ENCODE data around the gene NTN5. TPM values are rescaled to one million over a fixed set of nuclear protein-coding genes. Genes with fewer than 3 reads are reported as not detected.
A peak's percentile ranks its signal among the peaks of the same experiment; 100 is the strongest.

NTN5 gene
- total and polyA plus RNA-seq, 5 experiments from 2014 or later: 0.17 to 2.9 (median 0.97) TPM; not detected in 1

DNA sequence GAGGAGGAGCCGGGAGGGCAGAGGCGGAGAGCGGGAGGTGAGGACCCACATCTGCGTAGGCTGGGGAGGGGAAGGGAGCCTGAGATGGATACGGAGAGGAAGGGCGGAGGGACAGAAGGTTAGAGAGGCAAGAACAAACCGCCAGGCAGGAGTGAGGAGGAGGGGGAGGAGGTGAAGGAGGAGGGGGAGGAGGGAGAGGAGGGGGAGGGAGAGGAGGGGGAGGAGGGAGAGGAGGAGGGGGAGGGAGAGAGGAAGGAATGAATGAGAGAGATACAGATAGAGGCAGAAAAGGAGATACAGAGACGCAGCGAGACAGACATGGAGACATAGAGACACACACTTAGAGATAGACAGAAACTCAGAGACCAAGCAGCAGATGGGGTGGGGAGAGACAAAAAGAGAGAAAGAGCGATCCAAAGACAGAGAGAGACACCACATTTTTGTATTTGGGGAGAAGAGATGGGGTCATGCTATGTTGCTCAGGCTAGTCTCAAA, 26.0 kb downstream of the NTN5 start:
- H3K27ac Mint-ChIP-seq: peak overlapping the region; percentile 64 to 98 (median 86)
- H3K4me1 Mint-ChIP-seq: peaks cover 31 to 54% (median 51%) of the 10 kb centered on the region in 4 donors
- H3K4me3 Mint-ChIP-seq: peak overlapping the region; percentile 43 to 99 (median 80)
- POLR2A ChIA-PET: interaction anchor here (0.8 to 4.6 kb wide), 15 partner anchors 10 to 347 kb away, joined by 3 to 44 read pairs (median 6); partner anchors contain the start of genes DBP, GYS1, RPL18 and RUVBL2
- H3K36me3 Mint-ChIP-seq: peaks cover 0 to 1% (median 0%) of the 10 kb centered on the region in 3 donors
- DNase-seq (no peak), ATAC-seq (no peak)
- H3K27me3 Mint-ChIP-seq: no peaks in the 10 kb centered on the region
- H3K9me3 Mint-ChIP-seq: no peaks in the 10 kb centered on the region

DNA sequence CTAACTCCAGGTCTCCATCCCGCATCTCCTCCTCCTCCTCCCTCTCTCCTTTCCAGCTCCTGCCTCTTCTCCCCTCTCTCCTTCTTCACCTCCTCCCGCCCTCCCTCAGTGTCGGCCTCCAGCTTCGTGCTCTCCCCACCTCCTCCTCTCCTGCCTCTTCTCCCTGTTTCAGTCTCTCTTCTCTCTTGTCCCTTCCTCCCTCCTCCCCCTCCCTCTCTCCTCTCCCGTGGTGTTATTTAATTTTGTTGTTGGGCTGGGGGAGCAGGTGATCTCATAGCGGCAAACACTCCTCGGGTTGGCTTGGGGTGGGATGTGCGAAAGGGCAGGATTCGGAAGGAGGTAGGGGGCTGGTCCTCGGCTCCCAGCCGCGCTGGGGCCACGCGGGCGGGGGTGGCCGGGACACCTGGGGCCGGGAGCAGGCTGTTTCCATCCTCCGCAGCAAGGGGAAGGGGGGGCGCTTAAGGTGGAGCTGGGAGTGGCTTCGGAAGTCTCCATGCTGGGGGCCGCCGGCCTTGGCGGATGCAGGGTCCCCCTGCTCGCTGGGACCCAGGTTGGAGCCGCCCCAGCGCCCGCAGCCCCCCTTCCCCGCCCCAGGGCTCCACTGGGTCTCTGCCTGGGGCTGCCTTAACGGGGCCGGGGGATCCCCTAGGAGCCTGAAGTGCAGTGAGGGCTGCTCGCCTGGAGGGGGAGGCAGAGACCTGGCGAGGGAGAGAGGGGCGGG, 26.7 kb downstream of the NTN5 start, which contains the start of gene CA11:
Gene CA11, minus strand, starts transcription at position 187 of the 721 bp plus-strand sequence. CDS start 555 bp downstream, outside the sequence.
- Mint-ChIP-seq H3K36me3 (peaks cover 0 to 2% (median 0%) of the 10 kb centered on the region in 3 donors), H3K27ac (peak within 1 kb of the TSS; percentile 82 to 98 (median 94)), H3K4me3 (peak within 1 kb of the TSS; percentile 92 to 99 (median 94)), H3K9me3 (no peaks in the 10 kb centered on the region), H3K27me3 (no peaks in the 10 kb centered on the region), H3K4me1 (peaks cover 33 to 54% (median 50%) of the 10 kb centered on the region in 4 donors)
- ATAC-seq: peak; percentile 81 to 82
- peak; percentile 87 to 99 (median 93) for DNase-seq
- POLR2A ChIA-PET: interaction anchor here (0.7 to 4.6 kb wide), 20 partner anchors 9 to 1204 kb away, joined by 3 to 44 read pairs (median 5); partner anchors contain the start of genes DBP, GYS1, RPL18 and RUVBL2

DNA sequence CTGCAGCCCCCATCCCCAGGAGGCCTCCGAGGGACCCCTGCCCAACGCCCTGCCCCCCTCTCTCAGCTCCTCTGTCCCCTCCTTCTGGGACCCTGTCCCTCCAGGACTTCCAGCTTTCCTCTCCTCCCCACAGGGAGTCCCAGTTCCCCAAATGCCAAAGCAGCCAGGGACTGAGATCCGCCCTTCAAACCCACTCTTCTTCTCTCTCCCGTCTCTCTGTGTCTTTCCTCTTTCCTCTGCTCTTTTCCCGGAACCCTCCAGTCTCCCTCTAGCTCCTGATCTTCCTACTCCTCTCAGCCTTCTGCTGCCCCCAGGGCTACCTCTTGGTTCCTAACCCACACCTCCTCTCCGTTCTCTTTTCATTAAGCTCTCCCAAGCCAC, 27.2 kb downstream of the NTN5 start:
- ATAC-seq (no peak), DNase-seq (no peak)
- POLR2A ChIA-PET: interaction anchor here (0.6 to 4.6 kb wide), 25 partner anchors 8 to 1533 kb away, joined by 3 to 44 read pairs (median 5); partner anchors contain the start of genes DBP, FTL, GYS1 and RPL18
- Mint-ChIP-seq H3K36me3 (peaks cover 0 to 2% (median 0%) of the 10 kb centered on the region in 3 donors), H3K27me3 (no peaks in the 10 kb centered on the region), H3K27ac (peak overlapping the region; percentile 82 to 98 (median 94)), H3K9me3 (no peaks in the 10 kb centered on the region), H3K4me3 (peak overlapping the region; percentile 92 to 99 (median 94)), H3K4me1 (peaks cover 31 to 54% (median 48%) of the 10 kb centered on the region in 4 donors)

DNA sequence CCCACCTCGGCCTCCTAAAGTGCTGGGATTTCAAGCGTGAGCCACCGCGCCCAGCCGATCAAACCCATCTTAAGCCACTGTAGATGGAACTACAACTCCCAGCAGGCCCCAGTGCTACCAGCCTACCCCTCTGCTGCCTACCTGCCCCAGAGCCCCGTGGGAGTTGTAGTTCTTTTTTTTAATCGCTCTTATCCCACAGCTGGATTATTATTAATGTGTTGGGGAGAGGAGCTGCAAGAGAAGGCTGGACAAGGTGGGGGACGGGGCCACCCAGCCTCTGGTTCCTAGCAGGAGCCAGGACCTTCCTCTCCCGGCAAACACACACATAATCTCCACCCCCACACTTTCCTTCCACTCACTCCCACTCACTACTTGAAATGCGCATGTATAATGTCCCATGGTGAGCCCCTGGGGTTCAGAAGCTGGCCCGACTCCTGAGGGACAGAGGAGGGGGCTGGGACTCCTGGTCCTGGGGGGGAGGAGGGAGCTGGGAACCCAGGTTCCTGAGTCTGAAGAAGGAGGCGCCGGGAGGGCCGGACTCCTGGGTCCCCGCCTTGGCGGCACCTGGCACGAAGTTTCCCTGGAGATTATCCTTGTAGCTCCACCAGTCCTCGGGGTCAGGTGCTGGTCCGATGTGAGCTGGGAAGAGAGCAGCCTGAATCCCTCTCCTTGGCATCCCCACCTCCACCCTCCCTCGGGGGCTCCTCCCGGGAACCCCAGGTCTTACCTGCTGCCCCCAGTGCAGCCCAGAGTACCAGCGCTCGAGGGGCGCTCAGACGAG, 27.8 kb downstream of the NTN5 start:
- peak; percentile 55 to 88 (median 72) for DNase-seq
- Mint-ChIP-seq H3K4me1 (peaks cover 31 to 54% (median 49%) of the 10 kb centered on the region in 4 donors), H3K4me3 (peak overlapping the region; percentile 92 to 99 (median 94)), H3K27ac (peak overlapping the region; percentile 82 to 98 (median 94)), H3K9me3 (no peaks in the 10 kb centered on the region), H3K36me3 (peaks cover 0 to 2% (median 0%) of the 10 kb centered on the region in 3 donors), H3K27me3 (no peaks in the 10 kb centered on the region)
- ATAC-seq: peak; percentile 58 to 59
- POLR2A ChIA-PET: interaction anchor here (0.6 to 4.6 kb wide), 24 partner anchors 8 to 1532 kb away, joined by 3 to 44 read pairs (median 4); partner anchors contain the start of genes DBP, FTL, GYS1 and RPL18

DNA sequence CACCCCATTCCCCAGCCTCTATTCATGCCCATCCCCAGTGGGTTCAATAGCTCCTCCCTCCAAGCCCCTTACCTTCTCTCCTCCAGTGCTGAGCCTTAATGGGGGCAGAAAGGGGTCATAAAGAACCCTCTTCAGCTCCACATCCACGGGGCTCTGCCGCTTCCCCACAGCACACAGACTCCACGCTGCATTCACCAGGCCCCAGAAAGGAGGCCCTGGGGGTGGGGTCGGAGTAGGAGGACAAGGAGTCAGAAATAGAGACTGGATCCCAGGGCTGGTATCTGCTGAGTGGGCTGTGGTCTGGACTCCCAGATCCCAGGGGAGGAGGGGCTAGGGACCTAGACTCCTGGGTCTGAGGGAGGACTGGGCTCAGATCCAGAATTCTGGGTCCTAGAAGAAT, 28.5 kb downstream of the NTN5 start:
- H3K27ac Mint-ChIP-seq: peak overlapping the region in 8 of 10 donors; percentile 68 to 98 (median 92)
- peaks cover 33 to 56% (median 49%) of the 10 kb centered on the region in 4 donors for H3K4me1 Mint-ChIP-seq

DNA sequence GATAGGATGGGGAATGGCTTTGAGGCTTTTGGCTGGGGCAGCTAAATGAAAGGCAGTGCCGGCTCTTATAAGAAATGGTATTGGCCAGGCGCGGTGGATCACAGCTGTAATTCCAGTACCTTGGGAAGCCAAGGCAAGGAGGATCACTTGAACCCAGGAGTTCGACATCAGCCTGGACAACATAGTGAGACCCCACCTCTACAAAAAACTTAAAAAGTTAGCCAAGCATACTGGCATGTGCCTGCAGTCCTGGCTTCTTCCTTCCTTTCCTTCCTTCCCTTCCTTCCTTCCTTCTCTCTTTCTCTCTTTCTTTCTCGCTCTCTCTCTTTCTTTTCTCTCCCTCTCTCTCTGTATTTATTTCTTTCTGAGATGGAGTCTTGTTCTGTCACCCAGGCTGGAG, 30.0 kb downstream of the NTN5 start:
- POLR2A ChIA-PET: interaction anchor here (0.7 to 4.6 kb wide), 4 partner anchors 9 to 319 kb away, joined by 4 to 44 read pairs (median 27); partner anchors contain the start of genes RPL18 and SPHK2
- H3K4me1 Mint-ChIP-seq: peaks cover 41 to 63% (median 50%) of the 10 kb centered on the region in 4 donors
- H3K9me3 Mint-ChIP-seq: peaks cover 0 to 8% (median 0%) of the 10 kb centered on the region in 9 donors
- peak overlapping the region in 3 of 10 donors; percentile 3 to 30 (median 4) for H3K27ac Mint-ChIP-seq
- DNase-seq (no peak), ATAC-seq (no peak)
- no peak overlapping the region for H3K4me3 Mint-ChIP-seq
- H3K27me3 Mint-ChIP-seq: no peaks in the 10 kb centered on the region
- peaks cover 0 to 2% (median 0%) of the 10 kb centered on the region in 3 donors for H3K36me3 Mint-ChIP-seq

More for the DNA sequence above, 28.5 kb downstream of the NTN5 start:
- POLR2A ChIA-PET: interaction anchor here (1.0 to 4.6 kb wide), 8 partner anchors 7 to 321 kb away, joined by 3 to 44 read pairs (median 18); partner anchors contain the start of genes DBP, FTL, RPL18 and SPHK2
- Mint-ChIP-seq H3K36me3 (peaks cover 0 to 2% (median 0%) of the 10 kb centered on the region in 3 donors), H3K9me3 (no peaks in the 10 kb centered on the region), H3K27me3 (no peaks in the 10 kb centered on the region), H3K4me3 (peak overlapping the region in 8 of 10 donors; percentile 30 to 96 (median 94))
- no peak for ATAC-seq
- DNase-seq: peak in 1 of 10 donors; percentile 61

DNA sequence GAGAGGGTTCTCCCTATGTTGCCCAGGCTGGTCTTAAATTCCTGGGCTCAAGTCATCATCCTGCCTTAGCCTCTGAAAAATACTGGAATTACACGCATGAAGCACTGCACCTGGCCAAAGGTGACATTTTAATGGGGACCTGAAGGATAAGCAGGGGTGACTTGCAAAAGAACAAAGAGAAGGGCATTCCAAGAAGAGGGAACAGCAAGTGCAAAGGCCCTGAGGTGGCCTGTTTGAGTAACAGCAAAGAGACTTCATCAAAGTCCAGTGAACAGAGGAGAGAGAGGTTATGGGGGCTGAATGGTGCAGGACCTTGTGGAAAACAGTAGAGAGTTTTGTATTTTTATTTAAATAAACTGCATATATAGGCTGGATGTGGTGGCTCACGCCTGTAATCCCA, 31.0 kb downstream of the NTN5 start:
- Mint-ChIP-seq H3K36me3 (peaks cover 0 to 2% (median 0%) of the 10 kb centered on the region in 3 donors), H3K4me3 (no peak overlapping the region), H3K27ac (peak overlapping the region in 2 of 10 donors; percentile 59 to 75), H3K27me3 (no peaks in the 10 kb centered on the region), H3K4me1 (peaks cover 41 to 55% (median 44%) of the 10 kb centered on the region in 4 donors), H3K9me3 (peaks cover 0 to 8% (median 0%) of the 10 kb centered on the region in 9 donors)
- ATAC-seq (no peak), DNase-seq (no peak)
- POLR2A ChIA-PET: interaction anchor here (0.7 to 6.2 kb wide), 2 partner anchors 12 to 25 kb away, joined by 5 to 70 read pairs; partner anchors contain the start of genes FAM83E, RPL18 and SPHK2

DNA sequence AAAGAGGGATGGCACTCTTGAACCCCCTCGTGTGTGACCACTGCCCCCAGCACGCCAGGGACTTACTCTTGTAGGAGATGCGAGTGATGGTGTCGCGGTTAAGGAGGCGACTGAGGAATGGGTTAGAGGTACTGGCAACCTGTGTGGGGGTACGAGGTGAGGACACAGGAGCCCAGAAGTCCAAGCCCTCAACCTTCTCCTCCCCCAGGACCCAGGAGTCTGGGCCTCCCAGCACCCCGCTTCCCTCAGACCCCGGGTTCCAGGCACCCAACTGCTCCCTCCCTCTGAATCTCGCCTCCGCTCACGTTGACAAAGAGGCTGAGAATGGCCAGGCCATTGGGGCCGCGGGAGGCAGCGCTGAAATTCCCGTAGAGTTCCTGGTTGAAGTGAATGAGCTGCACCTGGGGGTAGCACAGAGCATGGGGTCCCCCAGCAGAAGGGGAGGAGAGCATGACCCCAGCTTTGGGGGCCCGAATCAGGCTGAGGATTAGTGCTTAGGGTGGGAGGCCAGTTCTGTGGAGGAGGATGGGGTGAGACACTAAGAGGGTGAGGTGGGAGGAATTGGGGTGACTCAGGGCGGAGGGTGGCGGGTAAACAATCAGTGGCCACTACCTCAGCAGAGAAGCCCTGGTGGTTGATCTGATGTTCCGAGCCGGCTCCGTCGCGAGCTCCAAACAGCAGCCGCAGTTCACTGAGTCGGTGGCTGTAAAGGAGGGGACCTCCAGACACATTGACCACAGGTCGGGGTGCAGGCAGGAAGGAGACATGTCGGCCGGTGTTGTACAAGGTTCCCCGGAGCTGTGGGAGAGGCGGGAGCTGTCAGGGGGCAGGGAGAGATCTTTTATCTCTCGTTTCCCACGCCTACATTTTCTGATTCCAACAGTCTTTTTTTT, 33.1 kb downstream of the NTN5 start:
- H3K9me3 Mint-ChIP-seq: peaks cover 0 to 8% (median 0%) of the 10 kb centered on the region in 9 donors
- H3K36me3 Mint-ChIP-seq: peaks cover 0 to 6% (median 0%) of the 10 kb centered on the region in 3 donors
- ATAC-seq: no peak
- peak overlapping the region in 9 of 10 donors; percentile 11 to 100 (median 88) for H3K27ac Mint-ChIP-seq
- no peaks in the 10 kb centered on the region for H3K27me3 Mint-ChIP-seq
- peak overlapping the region in 9 of 10 donors; percentile 8 to 96 (median 55) for H3K4me3 Mint-ChIP-seq
- POLR2A ChIA-PET: interaction anchor here (0.7 to 6.2 kb wide), 3 partner anchors 11 to 242 kb away, joined by 5 to 70 read pairs (median 34); partner anchors contain the start of genes FAM83E, RPL18 and SPHK2
- peak in 1 of 10 donors; percentile 61 for DNase-seq
- H3K4me1 Mint-ChIP-seq: peaks cover 33 to 46% (median 38%) of the 10 kb centered on the region in 4 donors

DNA sequence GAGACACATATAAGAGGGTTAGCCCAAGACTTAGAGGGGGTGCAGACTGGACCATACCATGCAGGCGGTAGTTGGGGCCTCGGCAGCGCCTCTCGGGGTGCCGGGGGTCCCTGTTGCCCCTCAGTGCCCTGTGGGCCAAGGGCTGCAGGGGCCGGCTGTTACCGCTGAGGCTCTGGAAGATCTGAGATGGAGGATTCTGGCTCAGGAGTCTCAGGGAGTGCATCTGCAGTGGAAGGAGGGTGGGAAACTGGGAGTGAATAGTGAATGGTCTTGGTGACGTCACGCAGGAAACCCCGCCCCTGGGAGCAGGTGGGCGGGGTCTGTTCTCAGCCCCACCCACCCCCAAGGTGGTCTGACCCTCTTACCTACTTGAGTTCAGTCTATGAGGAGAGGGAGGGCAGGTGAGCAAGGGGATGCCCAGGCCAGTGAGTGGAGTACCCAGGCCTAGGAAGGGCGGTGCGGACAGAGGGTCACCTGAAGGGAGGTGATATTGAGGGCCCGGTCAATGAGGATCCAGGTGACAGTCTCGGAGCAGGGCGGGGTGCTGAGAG, 33.9 kb downstream of the NTN5 start:
- Mint-ChIP-seq H3K36me3 (peaks cover 0 to 9% (median 0%) of the 10 kb centered on the region in 3 donors), H3K27me3 (no peaks in the 10 kb centered on the region), H3K27ac (peak overlapping the region; percentile 97 to 100 (median 99)), H3K4me1 (peaks cover 32 to 49% (median 40%) of the 10 kb centered on the region in 4 donors), H3K4me3 (peak overlapping the region; percentile 81 to 100 (median 98)), H3K9me3 (peaks cover 0 to 8% (median 0%) of the 10 kb centered on the region in 9 donors)
- ATAC-seq (no peak), DNase-seq (peak in 1 of 10 donors; percentile 65)
- POLR2A ChIA-PET: interaction anchor here (0.9 to 6.2 kb wide), 5 partner anchors 11 to 1212 kb away, joined by 3 to 70 read pairs (median 9); partner anchors contain the start of genes FAM83E, PTOV1, RPL18 and SPHK2

All from naive thymus-derived CD8-positive, alpha-beta T cell (primary cell).